H9 (cell line): ENCODE results near the gene IGFBP7. TPM values are rescaled to one million over a fixed set of nuclear protein-coding genes. Genes with fewer than 3 reads are reported as not detected.

Source experiments
- DNase-seq: peaks from one replicate; pipeline ENCODE4 v3.0.0-alpha.2; 2017
- H2AFZ ChIP-seq: one replicate; pipeline ENCODE4 v1.6.1; 2013; ENCODE audit warnings: mild to moderate bottlenecking, low read length, control low read depth, moderate library complexity
- H2AK5ac ChIP-seq: 2 replicates; pipeline ENCODE4 v1.6.1; 2013; ENCODE audit warnings: low read length, control low read depth, mixed read lengths; ENCODE audit not compliant: insufficient read length
- H2BK120ac ChIP-seq: one replicate; pipeline ENCODE4 v1.6.1; 2013; ENCODE audit warnings: low read depth, mild to moderate bottlenecking, low read length, control low read depth, inconsistent platforms; ENCODE audit not compliant: poor library complexity, severe bottlenecking
- H2BK12ac ChIP-seq: 2 replicates; pipeline ENCODE4 v1.6.1; 2013; ENCODE audit warnings: low read length, control low read depth, mixed read lengths, low read depth; ENCODE audit not compliant: insufficient read length
- H2BK15ac ChIP-seq: 2 replicates; pipeline ENCODE4 v1.6.1; 2013; ENCODE audit warnings: low read depth, low read length, control low read depth
- H2BK20ac ChIP-seq: one replicate; pipeline ENCODE4 v1.6.1; 2013; ENCODE audit warnings: low read depth, mild to moderate bottlenecking, low read length, control low read depth, inconsistent platforms; ENCODE audit not compliant: poor library complexity, severe bottlenecking
- H2BK5ac ChIP-seq: 2 replicates; pipeline ENCODE4 v1.6.1; 2013; ENCODE audit warnings: low read length, control low read depth, mixed read lengths; ENCODE audit not compliant: insufficient read length
- H3K14ac ChIP-seq: 2 replicates; pipeline ENCODE4 v1.6.1; 2013; ENCODE audit warnings: low read length, control low read depth; ENCODE audit not compliant: insufficient read depth
- H3K18ac ChIP-seq: 2 replicates; pipeline ENCODE4 v1.6.1; 2013; ENCODE audit warnings: low read depth, mild to moderate bottlenecking, mixed read lengths, low read length, control low read depth; ENCODE audit not compliant: insufficient read length
- H3K23ac ChIP-seq: 2 replicates; pipeline ENCODE4 v1.6.1; 2013; ENCODE audit warnings: low read length, control low read depth, mixed read lengths, low read depth; ENCODE audit not compliant: insufficient read length
- H3K23me2 ChIP-seq: 2 replicates; pipeline ENCODE4 v1.6.1; 2013; ENCODE audit warnings: low read depth, mild to moderate bottlenecking, mixed read lengths, low read length, control low read depth; ENCODE audit not compliant: insufficient read length, poor library complexity, severe bottlenecking
- H3K27ac ChIP-seq: 2 replicates; pipeline ENCODE4 v1.5.1; 2013; ENCODE audit warnings: low read length, control low read depth, mixed read lengths, low read depth; ENCODE audit not compliant: insufficient read length
- H3K27me3 ChIP-seq: 2 replicates; pipeline ENCODE4 v1.6.1; 2013; ENCODE audit warnings: low read length, control low read depth, inconsistent platforms; ENCODE audit not compliant: insufficient read depth
- H3K4ac ChIP-seq: 2 replicates; pipeline ENCODE4 v1.6.1; 2013; ENCODE audit warnings: low read depth, mild to moderate bottlenecking, control low read depth, inconsistent platforms, low read length, moderate library complexity
- H3K4me1 ChIP-seq: 2 replicates; pipeline ENCODE4 v1.6.1; 2013; ENCODE audit warnings: low read length, control low read depth, inconsistent platforms; ENCODE audit not compliant: insufficient read depth
- H3K4me2 ChIP-seq: 2 replicates; pipeline ENCODE4 v1.6.1; 2013; ENCODE audit warnings: low read length, control low read depth, mixed read lengths; ENCODE audit not compliant: insufficient read length, insufficient read depth
- H3K56ac ChIP-seq: 2 replicates; pipeline ENCODE4 v1.6.1; 2013; ENCODE audit warnings: low read depth, mild to moderate bottlenecking, mixed read lengths, low read length, control low read depth; ENCODE audit not compliant: insufficient read length
- H3K79me1 ChIP-seq: 2 replicates; pipeline ENCODE4 v1.6.1; 2013; ENCODE audit warnings: low read depth, mild to moderate bottlenecking, moderate library complexity, low read length, control low read depth, inconsistent platforms; ENCODE audit not compliant: insufficient read depth, poor library complexity, severe bottlenecking
- H3K79me2 ChIP-seq: 2 replicates; pipeline ENCODE4 v1.6.1; 2013; ENCODE audit warnings: low read length, control low read depth, inconsistent platforms; ENCODE audit not compliant: insufficient read depth
- H3K9ac ChIP-seq: 2 replicates; pipeline ENCODE4 v1.6.1; 2013; ENCODE audit warnings: low read length, control low read depth, mixed read lengths; ENCODE audit not compliant: insufficient read length; ENCODE audit errors: extremely low read depth
- H3K9me3 ChIP-seq: one replicate; pipeline ENCODE4 v1.6.1; 2013; ENCODE audit warnings: low read depth, low read length, inconsistent platforms; ENCODE audit not compliant: control insufficient read depth
- H3T11ph ChIP-seq: one replicate; pipeline ENCODE4 v1.6.1; 2013; ENCODE audit warnings: mild to moderate bottlenecking, low read length, control low read depth, inconsistent platforms
- H4K20me1 ChIP-seq: one replicate; pipeline ENCODE4 v1.6.1; 2013; ENCODE audit not compliant: control insufficient read depth, insufficient read length, insufficient read depth
- H4K5ac ChIP-seq: 2 replicates; pipeline ENCODE4 v1.6.1; 2013; ENCODE audit warnings: low read depth, mild to moderate bottlenecking, mixed read lengths, low read length, control low read depth; ENCODE audit not compliant: insufficient read length
- H4K8ac ChIP-seq: replicated peaks from 2 replicates; pipeline ENCODE4 v1.6.1; 2013; ENCODE audit warnings: low read length, control low read depth, mixed read lengths, low read depth; ENCODE audit not compliant: insufficient read length
- H4K91ac ChIP-seq: 2 replicates; pipeline ENCODE4 v1.6.1; 2013; ENCODE audit warnings: low read depth, mild to moderate bottlenecking, moderate library complexity, mixed read lengths, low read length, control low read depth; ENCODE audit not compliant: insufficient read length
- H3K27ac Mint-ChIP-seq, 3 experiments: 2 replicates in 2 of 3; 3 replicates in 1 of 3; pipeline ENCODE4 v1.8.0; 2020 to 2021; ENCODE audit warnings: mixed read lengths in 3 of 3, mild to moderate bottlenecking in 1 of 3, moderate library complexity in 1 of 3
- H3K27me3 Mint-ChIP-seq: 2 replicates; pipeline ENCODE4 v1.8.0; 2021; ENCODE audit warnings: low read depth, mild to moderate bottlenecking, moderate library complexity, mixed read lengths
- H3K36me3 Mint-ChIP-seq, 3 experiments: 2 replicates in 2 of 3; 3 replicates in 1 of 3; pipeline ENCODE4 v1.8.0; 2020 to 2021; ENCODE audit warnings: low read depth in 3 of 3, mixed read lengths in 3 of 3; ENCODE audit not compliant: insufficient read depth in 1 of 3
- H3K4me1 Mint-ChIP-seq, 2 experiments: 2 replicates each; pipeline ENCODE4 v1.8.0; 2020; ENCODE audit warnings: mixed read lengths in 2 of 2
- H3K4me3 Mint-ChIP-seq, 2 experiments: 2 replicates in 1 of 2; 3 replicates in 1 of 2; pipeline ENCODE4 v1.8.0; 2020 to 2021; ENCODE audit warnings: mild to moderate bottlenecking in 2 of 2, mixed read lengths in 2 of 2, moderate library complexity in 1 of 2
- H3K9me3 Mint-ChIP-seq, 2 experiments: 2 replicates in 1 of 2; 3 replicates in 1 of 2; pipeline ENCODE4 v1.8.0; 2020; ENCODE audit warnings: mild to moderate bottlenecking in 2 of 2, mixed read lengths in 2 of 2, moderate library complexity in 1 of 2
- CTCF ChIP-seq: fragments of 200-600 bp; sonication (generic); conservative IDR thresholded peaks from 3 replicates; pipeline ENCODE4 v1.8.0; 2021; ENCODE audit warnings: antibody characterized with exemption, mild to moderate bottlenecking
- WGBS: extraction: QIAGEN DNeasy Blood & Tissue Kit; methylation state at CpG from one replicate; pipeline ENCODE4 v1.1.7; 2013; ENCODE audit warnings: missing lambda C conversion rate, low lambda C conversion rate, mixed read lengths; ENCODE audit not compliant: insufficient read length; ENCODE audit errors: extremely low coverage; 5-methylcytosine and 5-hydroxymethylcytosine counted together
- total RNA-seq: library from RNA; stranded (reverse); gene quantifications from 2 replicates; pipeline ENCODE4 v1.2.1, GENCODE V29; 2021

Gene IGFBP7
- total RNA-seq, 1 experiment from 2014 or later = 0.37 TPM

- Histone ChIP-seq H2BK15ac (no peak overlapping the region), H2BK12ac (no peak overlapping the region), H3K14ac (no peak overlapping the region), H3K79me2 (no peaks in the 10 kb centered on the region), H3K23me2 (no peaks in the 10 kb centered on the region), H3K4ac (no peak overlapping the region), H2BK20ac (no peak overlapping the region), H4K20me1 (no peaks in the 10 kb centered on the region), H3K23ac (no peak overlapping the region), H2AK5ac (no peak overlapping the region), H4K5ac (no peak overlapping the region), H4K8ac (no peak overlapping the region), H4K91ac (no peak overlapping the region), H3K4me2 (no peak overlapping the region), H3T11ph (no peak overlapping the region), H3K56ac (no peak overlapping the region), H2AFZ (no peak overlapping the region), H3K9ac (no peak overlapping the region), H3K9me3 (no peaks in the 10 kb centered on the region), H3K4me1 (no peaks in the 10 kb centered on the region), H3K27ac (no peak overlapping the region), H3K79me1 (no peaks in the 10 kb centered on the region), H2BK120ac (no peak overlapping the region), H3K18ac (no peak overlapping the region), H3K27me3 (no peaks in the 10 kb centered on the region; the same call in 1 of the 2 replicates), H2BK5ac (no peak overlapping the region)
- TF ChIP-seq CTCF = no peak
- Mint-ChIP-seq H3K27me3 (peaks cover 72% of the 10 kb centered on the region), H3K4me1 (peaks cover 12 to 20% of the 10 kb centered on the region in 2 experiments), H3K9me3 (peaks cover 15 to 17% of the 10 kb centered on the region in 2 experiments), H3K27ac (no peak overlapping the region; a peak in 1 of 7 replicates), H3K4me3 (no peak overlapping the region), H3K36me3 (peaks cover 0 to 14% (median 9%) of the 10 kb centered on the region in 3 experiments; a peak in 3 of 7 replicates)
- DNase-seq = no peak
- no CpG with 5 or more reads among the region's 7 CpGs for WGBS
These were observed 46.2 kb upstream of the IGFBP7 start for GRCh38 chr4:57156242-57156990.
